HG02840 (cell line): Measurements from ENCODE around the gene NUTM2E.
"Not testable (repeated sequence)": the region's sequence is repeated elsewhere in the genome, so short reads cannot be mapped to it uniquely, and the experiment has no call there.

ENCODE experiments used
- ATAC-seq: cut with Tn5 transposase; IDR thresholded peaks from one replicate; pipeline ENCODE4 v1.9.1; 2021; ENCODE audit warnings: mild to moderate bottlenecking, moderate library complexity, moderate number of reproducible peaks; ENCODE audit not compliant: unreplicated experiment, low FRiP score

NUTM2E gene, protein sequence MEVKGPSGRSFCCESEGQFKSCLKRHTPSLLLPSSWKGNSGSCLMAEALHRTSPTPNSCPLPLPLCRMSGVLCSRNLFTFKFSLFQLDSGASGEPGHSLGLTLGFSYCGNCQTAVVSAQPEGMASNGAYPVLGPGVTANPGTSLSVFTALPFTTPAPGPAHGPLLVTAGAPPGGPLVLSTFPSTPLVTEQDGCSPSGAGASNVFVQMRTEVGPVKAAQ (N-terminal part only)

GRCh38 chr10:79826496-79827215 is at the start of gene NUTM2E:
NUTM2E (plus strand) TSS chr10:79826739; CDS start chr10:79841741, 15,002 bp downstream.
- ATAC-seq = peak; percentile 95

GRCh38 chr10:79777997-79778396 is 48.5 kb upstream of the NUTM2E start:
- ATAC-seq = not testable (repeated sequence)

DNA sequence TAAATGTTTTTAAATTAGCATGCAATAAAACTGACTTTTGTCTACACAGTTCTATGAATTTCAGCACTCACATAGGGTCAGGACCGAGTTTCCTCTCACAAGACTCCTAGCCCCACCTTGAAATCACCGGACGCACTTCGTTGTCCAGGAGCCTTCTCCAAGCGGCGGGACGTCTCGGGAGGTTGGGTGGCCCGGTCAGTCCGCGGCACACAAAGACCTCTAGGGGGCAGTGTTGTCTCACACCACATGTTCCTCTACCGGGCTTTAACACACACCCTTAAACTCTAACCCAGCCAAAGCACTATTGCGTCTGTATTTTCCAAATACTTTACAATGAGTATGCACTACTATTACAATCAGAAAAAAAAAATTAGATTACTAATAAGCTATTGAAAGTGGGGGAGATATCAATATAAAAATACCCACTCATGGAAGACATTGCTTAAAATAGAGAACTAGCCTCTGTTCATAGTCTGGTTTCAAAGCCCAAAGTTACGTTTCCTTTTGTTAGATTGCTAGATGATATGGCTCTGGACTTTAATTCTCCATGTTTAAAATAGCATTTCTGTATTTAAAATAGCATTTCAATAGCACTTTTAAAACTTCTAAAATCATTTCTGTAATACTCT is 47.1 kb upstream of the NUTM2E start:
- ATAC-seq = peak; percentile 95

DNA sequence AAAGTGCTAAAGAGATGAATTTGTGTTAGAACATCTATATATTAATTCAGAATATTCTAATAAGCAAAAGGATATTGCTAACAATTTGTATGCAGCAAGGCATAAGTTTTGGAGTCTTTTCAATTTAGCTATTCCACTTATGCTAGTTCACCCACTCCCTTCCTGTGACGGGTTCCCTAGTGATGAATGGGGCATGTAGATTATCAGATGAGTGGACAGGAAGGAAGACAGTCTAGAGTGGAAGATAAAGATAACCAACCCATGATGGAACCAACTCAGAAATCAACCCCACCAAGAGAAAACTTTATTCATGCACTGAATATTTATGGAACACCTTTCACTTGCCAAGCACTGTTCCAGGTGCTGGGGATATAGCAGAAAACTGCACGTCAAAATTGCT is 46.5 kb upstream of the NUTM2E start:
- ATAC-seq = not testable (repeated sequence)

GRCh38 chr10:79781584-79781983 is 45.0 kb upstream of the NUTM2E start:
- not testable (repeated sequence) for ATAC-seq

DNA sequence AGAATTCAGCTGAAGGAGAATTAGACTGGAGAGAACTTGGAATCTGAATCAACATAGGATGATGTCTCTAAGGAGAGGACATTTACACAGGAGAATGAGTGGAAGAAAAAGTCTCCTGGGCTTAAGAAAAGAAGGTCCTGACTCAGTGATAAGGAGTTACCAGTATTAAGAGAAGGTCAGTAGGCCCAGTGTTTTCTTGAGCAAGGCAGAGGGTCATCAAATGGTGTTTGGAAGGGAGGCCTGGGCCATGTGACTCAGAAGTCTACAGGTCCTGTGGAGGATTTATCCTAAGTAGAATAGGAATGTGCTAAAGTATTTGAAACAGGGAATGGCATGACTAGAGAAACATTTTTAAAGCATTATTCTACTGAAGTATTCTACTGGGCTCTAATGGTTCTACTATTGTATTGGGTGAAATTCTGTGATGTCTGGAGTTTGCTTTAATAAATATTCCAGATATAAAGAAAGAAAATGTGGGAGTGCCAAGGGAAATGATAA is 39.0 kb upstream of the NUTM2E start:
- ATAC-seq = not testable (repeated sequence)

DNA sequence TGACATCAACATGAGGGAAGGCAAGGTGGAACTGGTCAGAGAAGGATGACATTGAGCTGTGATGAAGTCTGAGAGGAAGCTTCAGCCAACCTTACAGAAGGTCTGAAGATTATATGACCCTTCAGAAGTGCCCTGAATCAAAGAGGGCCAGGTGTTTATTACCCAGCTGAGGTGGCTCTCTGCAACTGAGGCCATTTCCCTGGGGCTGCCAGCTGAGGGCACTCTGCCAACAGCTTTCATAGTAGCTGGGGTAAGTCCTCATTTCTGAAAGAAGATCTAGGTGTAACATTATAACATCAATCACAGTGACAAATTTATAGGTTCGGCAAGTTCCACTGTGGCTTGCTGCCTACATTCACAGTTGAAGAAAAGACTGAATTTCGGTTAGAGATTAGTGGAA is 37.2 kb upstream of the NUTM2E start:
- ATAC-seq = not testable (repeated sequence)

GRCh38 chr10:79791906-79792517 is 34.5 kb upstream of the NUTM2E start:
- ATAC-seq = not testable (repeated sequence)

DNA sequence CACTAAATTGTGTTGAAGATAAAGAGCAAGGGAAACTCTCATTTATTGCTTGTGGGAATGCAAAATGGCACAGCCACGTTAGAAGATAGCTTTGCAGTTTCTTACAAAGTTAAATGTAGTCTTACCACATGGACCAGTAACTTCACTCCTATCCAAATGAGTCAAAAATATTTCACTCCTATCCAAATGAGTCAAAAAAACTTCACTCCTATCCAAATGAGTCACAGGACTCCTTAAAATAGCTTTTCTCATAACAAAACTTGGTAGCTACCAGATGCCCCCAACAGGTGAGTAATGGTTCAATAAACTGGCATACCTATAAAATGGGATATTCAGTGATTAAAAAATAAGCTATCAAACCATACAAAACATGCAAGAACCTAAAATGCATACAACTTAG is 27.2 kb upstream of the NUTM2E start:
- not testable (repeated sequence) for ATAC-seq

GRCh38 chr10:79805857-79806256 is 20.7 kb upstream of the NUTM2E start:
- not testable (repeated sequence) for ATAC-seq

GRCh38 chr10:79811895-79812294 is 14.6 kb upstream of the NUTM2E start:
- ATAC-seq = not testable (repeated sequence)

GRCh38 chr10:79816290-79816689 is 10.2 kb upstream of the NUTM2E start:
- ATAC-seq = not testable (repeated sequence)

GRCh38 chr10:79823387-79823786 is 3.2 kb upstream of the NUTM2E start:
- ATAC-seq = not testable (repeated sequence)

DNA sequence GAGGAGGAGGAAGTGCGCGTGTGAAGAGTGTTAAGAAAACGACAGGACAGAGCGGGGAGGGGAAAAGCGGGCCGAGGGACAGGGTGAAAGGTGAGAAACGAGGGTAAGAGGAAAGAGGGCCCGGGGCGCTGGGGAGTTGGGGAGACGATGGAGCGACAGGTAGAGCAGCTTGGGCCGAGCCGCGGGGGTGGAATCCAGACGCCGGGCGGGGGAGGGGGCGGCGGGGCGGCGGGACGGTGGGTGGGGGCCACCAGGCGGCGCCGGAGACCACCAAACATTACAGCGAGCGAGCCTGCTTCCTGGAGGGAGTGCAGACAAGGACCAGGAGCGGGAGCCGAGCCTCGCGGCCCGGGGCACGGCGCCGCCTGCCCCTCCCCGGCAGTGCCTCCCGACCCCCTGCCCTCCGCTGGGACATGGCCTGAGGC is 940 bp upstream of the NUTM2E start:
- peak; percentile 16 for ATAC-seq

DNA sequence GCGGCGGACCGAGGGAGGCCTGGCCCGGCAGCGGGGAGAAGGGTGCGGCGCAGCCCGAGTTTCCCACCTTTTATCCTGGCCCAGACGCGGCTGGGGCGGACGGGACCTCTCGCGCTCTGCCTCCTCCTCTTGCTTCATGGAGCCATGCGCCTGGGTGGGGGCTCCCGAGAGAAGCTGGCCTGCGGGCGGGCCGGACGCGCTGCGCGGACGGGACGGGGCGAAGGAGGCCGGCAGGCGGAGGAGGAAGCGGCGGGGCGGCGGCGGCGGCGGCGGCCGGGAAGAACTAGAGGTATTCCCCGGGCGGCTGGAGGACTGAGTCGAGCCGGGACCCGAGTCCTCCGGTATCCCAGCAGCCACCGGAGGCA is 426 bp upstream of the NUTM2E start:
- not testable (repeated sequence) for ATAC-seq

DNA sequence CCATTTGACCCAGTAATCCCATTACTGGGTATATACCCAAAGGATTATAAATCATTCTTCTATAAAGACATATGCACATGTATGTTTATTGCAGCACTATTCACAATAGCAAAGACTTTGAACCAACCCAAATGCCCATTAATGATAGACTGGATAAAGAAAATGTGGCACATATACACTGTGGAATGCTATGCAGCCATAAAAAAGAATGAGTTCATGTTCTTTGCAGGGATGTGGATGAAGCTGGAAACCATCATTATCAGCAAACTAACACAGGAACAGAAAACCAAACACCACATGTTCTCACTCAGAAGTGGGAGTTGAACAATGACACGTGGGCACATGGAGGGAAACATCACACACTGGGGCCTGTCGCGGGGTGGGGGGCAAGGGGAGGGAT is 7.3 kb downstream of the NUTM2E start:
- ATAC-seq = not testable (repeated sequence)

DNA sequence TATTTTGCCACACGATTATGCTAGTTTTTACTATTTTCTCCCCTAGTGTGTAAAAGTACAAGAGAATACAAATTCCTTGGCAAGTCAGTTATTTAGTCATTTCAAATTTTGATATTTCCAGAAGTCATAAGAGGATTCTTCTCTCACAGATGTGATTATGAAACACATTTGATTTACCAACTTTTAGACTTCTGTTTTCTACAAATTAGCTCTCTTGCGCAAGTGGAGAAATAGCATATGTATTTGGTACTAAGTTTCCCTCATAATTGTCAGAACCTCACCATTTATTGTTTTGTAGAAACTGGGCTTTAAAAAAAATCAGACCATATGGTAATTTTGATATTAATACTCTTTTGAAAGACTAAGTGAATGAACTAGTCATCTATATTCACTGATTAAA is 9.4 kb downstream of the NUTM2E start:
- ATAC-seq = not testable (repeated sequence)

DNA sequence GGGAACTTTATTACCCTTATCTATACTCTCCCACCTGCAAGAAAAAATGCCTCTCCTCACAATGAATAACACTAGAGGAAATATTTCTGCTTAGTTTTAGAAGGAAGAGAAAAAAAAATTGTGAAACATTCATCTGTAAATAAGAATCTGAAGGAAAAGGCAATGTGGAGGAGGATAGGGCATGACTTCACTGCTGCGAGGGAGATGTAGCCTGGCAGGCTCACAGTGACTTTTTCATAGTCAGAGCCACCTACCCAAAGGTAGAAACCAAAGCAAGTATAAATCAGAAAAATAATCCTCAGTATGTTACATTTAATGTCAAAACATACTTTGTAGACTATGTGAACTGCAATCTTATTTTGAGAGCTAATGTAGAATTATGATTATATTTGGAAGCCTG is 10.4 kb downstream of the NUTM2E start:
- not testable (repeated sequence) for ATAC-seq

DNA sequence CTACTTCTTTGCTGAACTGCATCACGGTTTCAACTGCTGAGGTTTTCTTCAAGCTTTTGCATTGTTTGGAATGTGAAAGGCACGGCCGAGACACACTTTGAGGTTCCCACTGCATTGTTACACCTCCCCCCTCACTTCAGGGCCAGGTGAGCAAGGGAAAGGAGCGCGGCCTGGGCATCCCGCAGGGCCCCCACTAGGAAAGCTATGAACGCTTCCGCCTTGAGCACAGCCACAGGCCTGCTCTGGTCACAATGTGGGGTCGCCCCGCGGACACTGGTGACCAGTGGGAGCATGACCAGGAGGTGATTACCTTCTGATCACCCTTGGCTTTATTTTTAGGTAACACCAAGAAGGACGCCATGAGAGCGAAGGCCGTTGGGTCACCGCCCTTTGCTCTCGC is 11.9 kb downstream of the NUTM2E start:
- not testable (repeated sequence) for ATAC-seq

- ATAC-seq = not testable (repeated sequence)
These were observed 26.8 kb downstream of the NUTM2E start for GRCh38 chr10:79853191-79853854.
